GM20000 (cell line): ENCODE measurements around the gene GAREM2.
A peak's percentile ranks its signal among the peaks of the same experiment; 100 is the strongest.

Experiments
- DNase-seq: peaks from one replicate; pipeline ENCODE4 v3.0.0; 2012; ENCODE audit warnings: low spot score
- TF ChIP-seq, protein P1 (sequence below): IDR thresholded peaks from 2 replicates; pipeline ENCODE4 v1.5.1; 2012; ENCODE audit warnings: mild to moderate bottlenecking, control low read depth; ENCODE audit errors: extremely low read depth, missing control alignments

GAREM2 gene

DNA sequence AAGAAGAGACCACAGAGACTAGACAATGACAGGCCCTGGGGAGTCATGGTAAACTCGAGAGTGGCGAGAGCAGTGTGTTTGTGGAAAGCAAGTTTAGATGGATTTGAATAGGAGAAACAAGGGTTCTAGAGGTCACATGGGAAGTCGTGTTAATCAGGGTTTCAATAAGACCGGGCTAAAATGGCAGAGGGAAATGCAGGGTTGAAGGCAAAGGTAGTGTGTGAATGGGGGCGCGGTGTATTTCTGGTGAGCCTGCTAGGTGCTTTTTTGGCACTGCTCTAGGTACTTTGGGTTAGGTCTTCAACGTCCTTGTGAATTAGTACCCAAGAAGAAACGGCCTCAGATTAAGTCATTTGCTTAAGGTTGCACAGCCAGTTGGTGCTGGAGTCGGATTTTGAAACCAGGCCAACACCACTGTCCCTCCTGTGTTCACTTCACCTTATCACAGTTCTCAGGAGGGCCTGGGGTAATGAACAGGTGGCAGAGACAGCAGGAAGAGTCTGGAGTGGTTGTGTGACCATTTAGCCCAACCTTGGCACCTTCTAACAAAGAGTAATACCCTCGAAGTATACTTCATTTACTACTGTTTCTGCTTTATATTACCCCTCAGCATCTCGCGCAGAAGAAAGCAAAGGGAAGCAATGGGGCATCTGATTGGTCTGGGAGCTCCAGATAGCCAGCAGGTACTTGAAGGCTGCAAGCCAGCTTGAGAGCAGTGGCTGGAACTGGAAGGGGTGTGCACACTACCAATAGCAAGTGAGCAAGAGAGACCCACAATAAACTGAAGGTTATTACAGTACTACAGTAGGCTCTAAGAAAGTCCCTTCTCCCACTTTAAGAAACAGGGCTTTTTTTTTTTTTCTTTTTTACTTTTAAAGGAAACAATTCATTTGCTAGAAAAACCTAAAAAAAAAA, 33.4 kb upstream of the GAREM2 start:
- no peak for DNase-seq

DNA sequence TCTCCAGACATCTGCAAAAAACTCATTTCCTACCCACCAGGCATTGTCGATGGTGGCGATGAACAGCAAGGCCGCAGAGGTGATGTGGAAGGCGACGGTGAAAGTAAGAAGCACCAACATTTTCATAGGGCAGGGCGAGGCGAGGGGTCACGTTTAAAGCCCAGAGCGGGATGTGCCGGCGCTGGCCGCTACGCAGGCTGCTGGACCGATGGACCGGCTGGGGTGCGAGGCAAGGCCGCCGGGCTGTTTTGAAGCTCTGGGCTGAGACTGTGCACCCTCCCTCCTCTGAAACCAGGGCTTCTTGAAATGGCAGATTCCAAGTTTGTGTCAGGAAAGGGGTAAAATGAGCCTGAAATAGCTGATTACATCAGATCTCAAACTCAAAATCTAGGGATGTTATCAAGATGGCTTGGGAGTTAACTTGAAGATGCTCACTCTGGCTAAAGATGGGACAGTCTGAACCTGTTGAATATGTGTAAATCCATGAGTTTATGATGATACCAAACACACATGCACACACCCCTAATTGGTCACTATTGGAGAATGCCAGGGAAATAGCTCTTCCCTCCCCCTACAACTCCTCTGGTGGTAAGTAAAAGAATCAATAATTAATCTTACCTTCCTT, 31.6 kb upstream of the GAREM2 start:
- TF ChIP-seq, protein P1, sequence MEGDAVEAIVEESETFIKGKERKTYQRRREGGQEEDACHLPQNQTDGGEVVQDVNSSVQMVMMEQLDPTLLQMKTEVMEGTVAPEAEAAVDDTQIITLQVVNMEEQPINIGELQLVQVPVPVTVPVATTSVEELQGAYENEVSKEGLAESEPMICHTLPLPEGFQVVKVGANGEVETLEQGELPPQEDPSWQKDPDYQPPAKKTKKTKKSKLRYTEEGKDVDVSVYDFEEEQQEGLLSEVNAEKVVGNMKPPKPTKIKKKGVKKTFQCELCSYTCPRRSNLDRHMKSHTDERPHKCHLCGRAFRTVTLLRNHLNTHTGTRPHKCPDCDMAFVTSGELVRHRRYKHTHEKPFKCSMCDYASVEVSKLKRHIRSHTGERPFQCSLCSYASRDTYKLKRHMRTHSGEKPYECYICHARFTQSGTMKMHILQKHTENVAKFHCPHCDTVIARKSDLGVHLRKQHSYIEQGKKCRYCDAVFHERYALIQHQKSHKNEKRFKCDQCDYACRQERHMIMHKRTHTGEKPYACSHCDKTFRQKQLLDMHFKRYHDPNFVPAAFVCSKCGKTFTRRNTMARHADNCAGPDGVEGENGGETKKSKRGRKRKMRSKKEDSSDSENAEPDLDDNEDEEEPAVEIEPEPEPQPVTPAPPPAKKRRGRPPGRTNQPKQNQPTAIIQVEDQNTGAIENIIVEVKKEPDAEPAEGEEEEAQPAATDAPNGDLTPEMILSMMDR, result no peak
- no peak for DNase-seq

More for the DNA sequence above, 33.4 kb upstream of the GAREM2 start:
- TF ChIP-seq, protein P1, result no peak

DNA sequence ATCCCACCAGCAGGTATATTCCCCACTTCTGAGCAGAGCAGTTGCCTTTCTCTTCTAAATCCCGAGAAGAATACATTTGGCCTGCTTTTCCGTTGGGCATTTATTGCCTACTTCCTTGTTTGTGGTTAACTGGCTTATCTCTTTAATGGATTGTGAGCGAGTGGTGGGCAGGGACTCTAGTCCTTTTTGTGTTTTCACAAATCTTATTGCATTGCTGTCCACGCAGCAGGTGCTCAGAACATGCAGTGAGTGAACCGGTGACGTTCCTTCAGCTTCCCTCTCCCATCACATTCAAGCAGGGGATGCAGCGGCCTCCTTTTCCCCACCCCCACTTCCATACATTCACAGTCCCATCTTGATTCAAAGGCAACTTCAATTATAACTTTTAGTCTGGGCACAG, 28.9 kb upstream of the GAREM2 start:
- TF ChIP-seq, protein P1, result no peak
- no peak for DNase-seq

DNA sequence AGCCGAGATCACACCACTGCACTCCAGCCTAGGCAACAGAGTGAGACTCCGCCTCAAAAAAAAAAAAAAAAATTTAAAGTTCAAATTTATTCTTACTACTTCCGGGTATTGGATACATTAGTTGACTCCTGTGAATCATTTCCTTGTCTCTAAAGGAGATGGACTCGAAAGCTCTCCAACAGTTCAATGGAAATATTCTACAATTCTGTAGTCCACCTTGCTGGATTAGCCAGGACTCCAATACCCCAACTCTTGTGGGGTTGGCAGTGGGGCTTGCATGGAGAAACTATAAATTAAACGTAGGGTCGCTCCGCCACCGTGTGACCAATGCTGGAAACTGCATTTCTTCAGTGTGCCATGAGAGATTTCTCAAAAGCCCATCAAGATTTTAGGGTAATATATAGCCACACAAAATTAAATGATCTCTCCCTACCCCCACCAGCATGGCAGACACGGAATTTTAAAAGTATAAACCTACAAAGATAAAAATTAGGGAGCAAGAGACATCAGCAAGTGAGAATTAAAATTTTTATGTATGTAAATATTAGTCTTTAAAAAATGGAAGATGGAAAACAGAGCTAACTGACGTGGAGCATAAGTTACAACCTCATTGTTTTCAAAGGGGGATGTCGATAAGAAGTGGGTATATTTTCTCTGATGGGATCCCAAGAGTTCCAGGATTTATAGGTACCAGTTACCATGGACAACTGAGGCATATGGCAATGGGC, 27.8 kb upstream of the GAREM2 start:
- peak; percentile 78 for DNase-seq
- TF ChIP-seq, protein P1, result peak; percentile 69

DNA sequence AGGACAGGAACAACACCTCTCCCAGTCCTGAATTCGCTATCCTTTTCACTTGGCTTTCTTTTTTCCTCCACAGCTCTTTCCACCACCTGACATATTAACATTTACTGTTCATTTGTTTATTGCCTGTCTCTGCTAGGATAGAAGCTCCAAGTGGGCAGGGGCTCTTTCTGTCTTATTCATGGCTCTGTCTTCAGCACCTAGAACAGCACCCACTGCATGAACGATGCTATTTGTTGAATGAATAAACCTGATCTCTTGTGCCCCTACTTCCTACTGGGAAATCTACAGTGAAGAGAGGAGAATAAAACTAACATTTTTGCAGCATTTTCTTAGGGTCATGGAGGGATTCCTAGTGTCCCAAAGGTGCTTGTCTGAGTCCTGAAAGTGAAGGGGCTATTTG, 24.4 kb upstream of the GAREM2 start:
- TF ChIP-seq, protein P1, result no peak
- DNase-seq, result no peak

DNA sequence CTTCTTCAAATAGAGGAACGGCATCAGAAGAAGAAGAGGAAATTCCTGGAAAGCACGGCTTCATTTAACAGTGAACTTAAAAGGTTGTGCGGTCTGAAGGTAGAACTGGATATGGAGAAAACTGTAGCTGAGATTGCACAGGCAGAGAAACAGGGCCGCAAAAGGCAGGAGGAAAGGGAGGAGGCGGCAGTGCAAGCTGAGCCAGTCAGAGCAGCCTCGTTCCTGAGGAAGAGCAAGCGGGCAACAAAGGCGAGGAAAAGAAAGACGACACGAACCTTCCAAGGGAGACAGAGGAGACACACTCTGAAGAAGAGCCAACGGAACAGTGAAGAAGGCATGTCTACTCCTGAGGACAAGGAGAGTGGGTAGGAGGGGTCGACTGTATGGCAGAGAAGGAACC, 22.6 kb upstream of the GAREM2 start:
- TF ChIP-seq, protein P1, result no peak
- DNase-seq, result no peak

DNA sequence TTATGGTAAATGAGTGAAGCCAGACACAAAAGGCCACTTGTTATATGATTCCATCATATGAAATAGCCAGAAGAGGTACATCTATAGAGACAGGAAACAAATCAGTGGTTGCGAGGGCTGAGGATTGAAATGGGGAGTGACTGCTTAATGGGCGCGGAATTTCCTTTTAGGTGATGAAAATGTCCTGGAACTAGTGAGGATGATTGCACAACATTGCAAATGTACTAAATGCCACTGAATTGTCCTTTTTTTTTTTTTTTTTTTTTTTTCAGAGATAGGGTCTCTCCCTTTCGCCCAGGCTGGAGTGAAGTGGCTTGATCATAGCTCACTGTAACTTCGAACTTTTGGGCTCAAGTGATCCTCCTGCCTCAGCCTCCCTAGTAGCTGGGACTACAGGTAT, 15.3 kb upstream of the GAREM2 start:
- TF ChIP-seq, protein P1, result no peak
- DNase-seq, result no peak
